DMS53 treated with DMSO at 0.1 percent for 48 hours (cell line): ENCODE measurements around the gene ZFAND2A.
"Not testable (repeated sequence)": the region's sequence is repeated elsewhere in the genome, so short reads cannot be mapped to it uniquely, and the experiment has no call there.

Source experiments
- DNase-seq: peaks from one replicate; lab custom pipeline; 2025; ENCODE audit not compliant: unreplicated experiment; lab: John Stamatoyannopoulos, UW

The ZFAND2A gene

DNA sequence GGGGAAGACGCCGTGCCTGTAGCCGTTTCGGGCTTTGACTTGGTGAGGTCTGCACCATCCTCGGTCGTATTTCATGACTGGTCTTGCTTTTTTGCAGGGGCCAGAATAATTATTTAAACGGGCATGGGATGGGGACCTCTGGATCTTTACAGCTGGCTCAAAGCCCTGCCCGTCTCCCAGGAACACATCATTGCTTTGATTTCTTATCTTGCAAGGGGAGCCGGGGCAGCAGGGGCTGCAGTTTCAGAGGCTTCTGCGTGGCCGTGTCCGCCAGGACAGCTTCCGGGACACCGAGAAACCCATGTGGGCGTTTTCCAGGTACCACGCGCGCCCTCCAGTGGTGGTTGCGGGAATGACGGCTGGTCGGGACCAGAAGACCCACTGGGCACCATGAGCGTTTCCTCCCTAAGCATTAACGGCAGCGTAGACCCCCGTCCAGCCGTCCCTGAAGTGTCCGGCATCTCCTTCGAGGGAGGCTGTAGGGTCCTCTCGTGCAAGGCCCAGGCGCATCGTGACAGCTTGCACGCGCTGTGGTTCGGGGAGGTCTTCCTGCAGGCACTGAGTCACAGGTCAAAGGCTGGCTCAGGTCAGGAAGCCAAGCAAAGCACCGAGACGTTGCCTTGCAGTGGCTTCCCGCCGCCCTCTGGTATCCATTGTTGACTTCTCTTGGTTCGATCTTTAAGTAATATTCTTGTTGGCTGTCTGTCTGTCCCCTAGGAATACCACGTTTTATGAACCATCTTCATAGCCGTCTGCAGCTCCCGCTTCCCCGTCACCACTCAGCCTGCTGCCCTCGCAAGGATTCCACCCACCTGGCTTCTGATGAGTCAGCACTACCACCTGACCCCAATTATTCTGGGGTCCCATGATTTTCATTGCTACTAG is 16.2 kb upstream of the ZFAND2A start:
- DNase-seq: peak; percentile 69

GRCh38 chr7:1175597-1175966 is 15.6 kb upstream of the ZFAND2A start:
- no peak for DNase-seq

DNA sequence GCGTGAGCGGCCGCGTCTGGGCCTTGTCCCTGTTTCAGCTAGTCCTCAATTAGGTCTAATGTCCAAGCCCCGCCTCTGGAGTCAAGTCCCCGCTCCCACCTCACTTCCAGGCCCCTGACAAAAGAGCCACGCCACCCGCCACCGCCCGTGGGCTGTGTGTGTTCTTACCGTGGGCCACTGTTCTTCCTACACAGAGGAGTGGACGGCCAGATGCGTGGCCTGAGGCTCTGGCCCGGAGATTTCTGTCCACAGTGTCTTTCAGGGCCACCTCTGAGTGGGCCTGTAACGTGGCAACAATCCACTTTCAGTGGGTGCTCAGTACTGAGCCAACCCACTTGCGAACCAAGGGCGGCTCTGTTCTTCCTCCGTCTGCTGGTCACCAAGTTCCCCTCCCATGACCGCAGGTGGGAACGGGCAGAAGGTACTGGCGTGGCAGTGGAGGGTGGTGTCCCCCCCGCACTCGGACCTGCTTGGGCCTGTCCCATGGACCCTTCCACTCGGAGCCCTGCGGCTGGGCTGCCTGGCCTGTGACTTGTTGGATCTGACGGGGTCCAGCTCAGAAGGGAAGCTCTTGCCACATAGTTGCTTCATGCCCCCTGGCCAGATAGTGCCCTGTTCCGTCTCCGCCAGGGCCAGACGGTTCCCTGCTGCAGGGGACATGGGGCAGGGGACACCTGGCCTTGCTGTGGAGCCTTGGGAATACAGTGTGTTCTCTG is 15.0 kb upstream of the ZFAND2A start:
- no peak for DNase-seq

DNA sequence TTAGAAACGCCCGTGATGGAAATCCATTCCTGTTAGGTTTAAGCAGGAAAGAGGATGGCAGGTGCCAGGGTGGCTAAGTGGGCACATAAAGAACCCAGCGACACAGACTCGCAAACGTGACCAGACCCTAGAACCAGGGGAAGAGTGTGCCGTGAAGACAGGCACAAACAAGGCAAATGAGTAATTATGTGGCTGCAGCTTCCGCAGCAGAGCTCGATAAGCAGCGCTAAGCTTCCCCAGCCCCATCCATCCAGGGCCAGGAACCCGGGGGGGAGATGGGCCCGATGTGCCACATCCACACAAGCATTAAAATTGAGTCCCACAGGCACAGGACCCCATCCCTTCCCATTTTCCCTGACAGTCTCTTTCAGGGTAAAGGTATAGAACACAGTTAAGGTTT is 14.0 kb upstream of the ZFAND2A start:
- DNase-seq: no peak

GRCh38 chr7:1172666-1173523 is 12.9 kb upstream of the ZFAND2A start:
- no peak for DNase-seq

DNA sequence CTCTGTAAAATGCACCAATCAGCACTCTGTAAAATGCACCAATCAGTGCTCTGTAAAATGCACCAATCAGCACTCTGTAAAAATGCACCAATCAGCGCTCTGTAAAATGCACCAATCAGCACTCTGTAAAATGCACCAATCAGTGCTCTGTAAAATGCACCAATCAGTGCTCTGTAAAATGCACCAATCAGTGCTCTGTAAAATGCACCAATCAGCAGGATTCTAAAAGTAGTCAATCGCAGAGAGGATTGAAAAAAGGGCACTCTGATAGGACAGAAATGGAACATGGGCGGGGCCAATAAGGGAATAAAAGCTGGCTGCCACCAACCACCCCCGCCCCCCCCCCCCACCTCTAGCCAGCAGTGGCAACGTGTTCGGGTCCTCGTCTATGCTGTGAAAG is 11.5 kb upstream of the ZFAND2A start:
- DNase-seq: not testable (repeated sequence)

- DNase-seq: no peak
Observed at GRCh38 chr7:1170741-1171501, 10.9 kb upstream of the ZFAND2A start.

DNA sequence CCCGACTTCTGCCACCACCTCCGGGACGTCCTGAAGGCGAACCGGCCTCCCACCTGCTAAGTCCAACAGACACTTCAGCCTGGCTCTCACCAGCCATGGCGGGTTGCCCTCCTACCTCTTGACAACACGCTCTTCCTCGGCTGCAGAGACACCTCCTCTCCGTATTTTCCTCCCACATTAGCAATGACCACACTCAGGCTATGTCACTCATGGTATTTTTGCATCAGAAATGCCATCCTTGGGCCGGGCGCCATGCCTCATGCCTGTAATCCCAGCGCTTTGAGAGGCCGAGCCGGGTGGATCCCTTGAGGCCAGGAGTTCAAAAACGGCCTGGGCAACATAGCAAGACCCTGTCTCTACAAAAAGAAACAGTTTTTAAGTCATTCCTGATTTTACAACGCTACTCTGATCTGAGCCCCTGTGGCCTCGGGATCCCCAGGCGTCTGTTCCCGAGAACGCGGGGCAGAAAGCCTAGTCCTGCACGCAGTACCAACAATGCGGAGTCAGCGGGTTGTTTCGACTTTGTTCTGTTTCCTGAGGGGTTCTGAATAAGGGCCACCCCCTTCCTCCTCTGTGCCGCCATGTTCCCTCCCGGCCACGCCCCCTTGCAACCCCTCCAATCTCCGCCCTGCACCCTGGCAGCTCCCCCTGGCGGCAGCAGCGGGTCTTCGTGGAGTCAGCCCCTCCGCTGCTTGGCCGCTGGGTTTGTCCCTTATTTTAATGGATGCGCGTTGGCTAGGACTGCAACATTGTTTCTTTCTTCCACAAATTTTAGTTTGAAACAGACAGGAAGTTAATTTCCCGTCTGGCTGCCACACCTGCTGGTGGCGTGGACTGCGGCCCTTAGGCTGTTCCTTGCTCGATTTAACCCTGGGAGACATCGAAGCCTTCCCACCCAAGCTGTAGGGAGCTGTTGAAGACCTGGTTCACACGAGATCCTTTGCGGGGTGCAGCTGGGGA is 9.7 kb upstream of the ZFAND2A start:
- DNase-seq: no peak

GRCh38 chr7:1168422-1168821 is 8.4 kb upstream of the ZFAND2A start:
- no peak for DNase-seq

DNA sequence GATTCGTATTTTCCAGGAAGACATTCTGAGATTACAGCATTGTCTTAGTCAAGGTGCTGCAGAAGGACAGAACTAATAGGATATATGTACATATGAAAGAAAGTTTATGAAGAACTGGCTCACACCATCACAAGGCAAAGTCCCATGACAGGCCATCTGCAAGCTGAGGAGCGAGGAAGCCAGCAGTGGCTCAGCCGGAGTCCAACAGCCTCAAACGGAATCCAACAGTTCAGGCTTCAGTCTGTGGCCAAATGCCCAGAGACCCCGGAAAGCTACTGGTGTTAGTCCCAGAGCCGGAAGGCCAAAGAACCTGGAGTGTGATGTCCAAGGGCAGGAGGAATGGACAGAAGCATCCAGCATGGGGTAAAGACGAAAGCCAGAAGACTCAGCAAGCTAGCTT is 4.4 kb upstream of the ZFAND2A start:
- DNase-seq: no peak

DNA sequence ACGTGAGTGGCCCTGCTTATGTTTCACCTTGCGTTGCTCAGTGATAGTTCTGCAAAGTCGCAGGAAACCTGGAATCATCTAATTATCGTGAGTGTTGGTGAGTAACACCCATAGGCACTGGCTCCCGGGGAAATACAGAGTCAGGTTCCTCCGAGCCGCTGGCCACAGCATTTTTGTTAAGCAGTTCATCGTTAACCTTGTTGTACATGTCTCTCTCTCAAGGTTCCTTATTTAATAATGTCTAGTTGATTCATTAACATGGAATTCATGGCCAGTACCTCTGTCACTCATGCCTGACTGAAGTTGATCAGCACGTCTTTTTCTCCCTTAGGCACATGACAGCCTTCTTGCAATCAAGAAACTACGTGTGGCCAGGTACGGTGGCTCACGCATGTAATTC is 3.1 kb upstream of the ZFAND2A start:
- no peak for DNase-seq

GRCh38 chr7:1160670-1161021 is 650 bp upstream of the ZFAND2A start:
- no peak for DNase-seq

GRCh38 chr7:1159231-1159630 is 765 bp downstream of the ZFAND2A start:
- not testable (repeated sequence) for DNase-seq

DNA sequence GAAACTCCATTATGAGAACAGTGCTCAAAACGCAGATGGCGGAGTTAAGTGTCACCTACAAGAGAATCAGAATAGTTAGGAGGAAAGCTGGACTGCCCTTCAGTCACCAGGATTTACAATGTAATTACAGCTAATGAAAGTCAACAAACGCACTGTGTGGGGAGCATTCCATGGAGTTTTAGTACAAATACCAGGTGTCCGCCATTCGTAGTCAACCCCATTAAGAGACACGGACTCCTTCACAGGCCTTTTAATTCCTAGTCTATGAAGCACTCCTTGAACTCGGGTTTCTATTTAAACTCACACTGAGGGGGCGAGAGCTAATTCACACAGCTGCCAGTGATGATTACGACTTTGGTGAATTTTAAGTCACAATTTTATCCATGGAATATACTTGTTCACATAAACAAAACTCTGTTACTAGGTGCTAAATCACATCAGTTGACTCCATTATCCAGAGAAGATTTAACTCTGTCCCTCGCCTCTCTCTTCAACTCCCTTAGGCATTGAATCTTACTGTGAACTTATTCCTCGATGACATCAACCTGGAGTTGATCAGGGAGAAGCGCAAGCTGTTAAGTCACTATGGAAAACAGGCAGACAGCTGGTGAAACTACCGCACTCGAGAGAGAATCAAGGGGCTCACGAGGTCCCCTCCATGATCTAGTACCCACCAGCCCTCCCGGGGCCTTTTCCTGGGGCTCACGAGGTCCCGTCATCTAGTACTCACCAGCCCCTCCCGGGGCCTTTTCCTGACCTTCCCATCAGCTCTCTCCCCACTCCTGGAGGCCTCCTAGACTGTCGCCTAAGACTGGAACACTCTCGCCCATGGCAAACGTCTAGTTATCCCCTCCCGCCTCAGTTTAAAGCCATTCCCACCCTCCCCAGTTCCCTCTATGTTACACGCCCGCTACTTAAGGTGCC is 1.5 kb downstream of the ZFAND2A start:
- no peak for DNase-seq

- DNase-seq: no peak
Observed at GRCh38 chr7:1156782-1157535, 3.0 kb downstream of the ZFAND2A start.

DNA sequence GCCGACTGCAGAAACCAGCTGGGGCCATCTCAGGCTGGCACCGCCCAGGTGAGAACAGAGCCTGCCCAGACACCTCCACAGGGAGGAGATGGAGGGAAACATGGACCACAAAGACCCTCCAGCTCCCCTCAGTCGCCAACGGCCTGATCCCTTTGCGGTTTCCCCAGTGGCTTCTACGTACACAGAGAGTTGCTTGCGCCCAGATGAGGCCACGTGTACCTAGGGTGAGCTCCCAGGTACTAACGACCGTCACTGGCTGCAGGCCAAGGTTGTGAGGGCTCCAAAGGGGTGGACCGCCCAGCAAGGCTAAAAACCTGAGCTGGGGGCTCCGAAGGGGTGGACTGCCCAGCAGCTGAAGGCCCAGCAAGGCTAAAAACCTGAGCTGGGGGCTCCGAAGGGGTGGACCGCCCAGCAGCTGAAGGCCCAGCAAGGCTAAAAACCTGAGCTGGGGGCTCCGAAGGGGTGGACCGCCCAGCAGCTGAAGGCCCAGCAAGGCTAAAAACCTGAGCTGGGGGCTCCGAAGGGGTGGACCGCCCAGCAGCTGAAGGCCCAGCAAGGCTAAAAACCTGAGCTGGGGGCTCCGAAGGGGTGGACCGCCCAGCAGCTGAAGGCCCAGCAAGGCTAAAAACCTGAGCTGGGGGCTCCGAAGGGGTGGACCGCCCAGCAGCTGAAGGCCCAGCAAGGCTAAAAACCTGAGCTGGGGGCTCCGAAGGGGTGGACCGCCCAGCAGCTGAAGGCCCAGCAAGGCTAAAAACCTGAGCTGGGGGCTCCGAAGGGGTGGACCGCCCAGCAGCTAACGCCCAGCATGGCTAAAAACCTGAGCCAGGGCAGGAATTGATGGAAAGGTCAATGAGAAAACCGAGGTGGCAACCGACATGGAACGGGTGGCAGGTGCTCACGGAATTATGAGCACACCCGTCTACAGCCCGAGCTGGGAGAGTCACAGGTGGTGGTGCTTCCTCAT is 3.9 kb downstream of the ZFAND2A start:
- not testable (repeated sequence) for DNase-seq
